ENCODE data around the gene VAPB. TPM values are rescaled to one million over a fixed set of nuclear protein-coding genes. Genes with fewer than 3 reads are reported as not detected.

VAPB gene
- polyA plus RNA-seq, 1 donor (not counting 4 experiments of a cell fraction or from before 2014, with no cell fraction given), result 38.0 TPM

GRCh38 chr20:58500256-58500655, 111.2 kb downstream of the VAPB start:
- Histone ChIP-seq H3K36me3 (ENCODE audit: control insufficient read depth in 2 of 2, extremely low read depth in 1 of 2, insufficient read depth in 2 of 2, low read length in 2 of 2) (no peaks in the 10 kb centered on the region), H3K9me3 (ENCODE audit: control insufficient read depth, low read depth, low read length) (no peaks in the 10 kb centered on the region), H3K27ac (ENCODE audit: control insufficient read depth, insufficient read depth, low read length) (no peak overlapping the region), H3K9ac (ENCODE audit: control insufficient read depth, extremely low read depth, insufficient read depth, low read length) (no peak overlapping the region), H3K4me3 (ENCODE audit: control insufficient read depth in 2 of 3, extremely low read depth in 1 of 3, insufficient read depth in 2 of 3, low read depth in 1 of 3, low read length in 3 of 3) (no peak overlapping the region), H3K4me2 (ENCODE audit: control insufficient read depth, extremely low read depth, insufficient read depth, low read depth, low read length) (no peak overlapping the region), H3K9me1 (ENCODE audit: control insufficient read depth, extremely low read depth, insufficient read depth, low read length) (no peaks in the 10 kb centered on the region), H3K79me2 (ENCODE audit: control insufficient read depth, insufficient read depth, low read length) (no peaks in the 10 kb centered on the region), H3K4me1 (ENCODE audit: control insufficient read depth, extremely low read depth, insufficient read depth, low read length) (no peaks in the 10 kb centered on the region), H2AFZ (ENCODE audit: control insufficient read depth, low read length) (no peak overlapping the region), H3K27me3 (ENCODE audit: control insufficient read depth, extremely low read depth, insufficient read depth, low read length) (no peaks in the 10 kb centered on the region), H4K20me1 (ENCODE audit: control insufficient read depth, extremely low read depth, insufficient read depth, low read length) (no peaks in the 10 kb centered on the region)
- DNase-seq (ENCODE audit: low read depth, low spot score), result no peak
- TF ChIP-seq CTCF (optimal IDR thresholded peaks at IDR 0.05 in 1 of 3, IDR thresholded peaks at IDR 0.05 in 1 of 3, conservative IDR thresholded peaks at IDR 0.05 in 1 of 3; ENCODE audit: extremely low read depth in 1 of 3, insufficient read depth in 2 of 3, low read length in 3 of 3) (no peak), EZH2 (IDR thresholded peaks at IDR 0.05; ENCODE audit: low read length) (no peak)
- FAIRE-seq, result no peak
- dilution Hi-C loops (cut with MboI; ENCODE audit: extremely low pct_ligation_motif_present, low sequenced_read_pairs), result no loop called here

Other genes starting within 250 kb of the VAPB start
- gene ANKRD60, start 160.6 kb upstream of the VAPB start, polyA plus RNA-seq, result not detected in 3 replicates
- gene RAB22A, start 79.5 kb upstream of the VAPB start, polyA plus RNA-seq, result 16.0 to 22.9 TPM (median 17.1 TPM) in 3 replicates
- gene APCDD1L, start 126.2 kb downstream of the VAPB start, polyA plus RNA-seq, result 0.62 to 3.7 TPM (median 0.67 TPM) in 3 replicates